ENCODE measurements around the gene UBE2L3.

GRCh38 chr22:21641417-21641788, 73.9 kb downstream of the UBE2L3 start:
- TF ChIP-seq EZH2 (optimal IDR thresholded peaks at IDR 0.05; ENCODE audit: low read depth, low read length) (no peak), CTCF (IDR thresholded peaks at IDR 0.05; ENCODE audit: low read length) (peak; percentile 34), EZH2phosphoT487 (IDR thresholded peaks at IDR 0.05; ENCODE audit: low read length) (no peak)

All from MM.1S (cell line).